Activated CD4-positive, alpha-beta T cell treated with anti-CD3 and anti-CD28 coated beads, Interleukin-2, amount 50 U/mL, for 24 hours (primary cell): ENCODE measurements around the gene SORBS2.
A peak's percentile ranks its signal among the peaks of the same experiment; 100 is the strongest.

ENCODE experiments used
- DNase-seq, 2 donors: peaks; one replicate each; pipeline ENCODE4 v3.0.0-alpha.2; 2020; ENCODE audit warnings: low read depth in 1 of 2, low spot score in 1 of 2

Gene SORBS2

DNA sequence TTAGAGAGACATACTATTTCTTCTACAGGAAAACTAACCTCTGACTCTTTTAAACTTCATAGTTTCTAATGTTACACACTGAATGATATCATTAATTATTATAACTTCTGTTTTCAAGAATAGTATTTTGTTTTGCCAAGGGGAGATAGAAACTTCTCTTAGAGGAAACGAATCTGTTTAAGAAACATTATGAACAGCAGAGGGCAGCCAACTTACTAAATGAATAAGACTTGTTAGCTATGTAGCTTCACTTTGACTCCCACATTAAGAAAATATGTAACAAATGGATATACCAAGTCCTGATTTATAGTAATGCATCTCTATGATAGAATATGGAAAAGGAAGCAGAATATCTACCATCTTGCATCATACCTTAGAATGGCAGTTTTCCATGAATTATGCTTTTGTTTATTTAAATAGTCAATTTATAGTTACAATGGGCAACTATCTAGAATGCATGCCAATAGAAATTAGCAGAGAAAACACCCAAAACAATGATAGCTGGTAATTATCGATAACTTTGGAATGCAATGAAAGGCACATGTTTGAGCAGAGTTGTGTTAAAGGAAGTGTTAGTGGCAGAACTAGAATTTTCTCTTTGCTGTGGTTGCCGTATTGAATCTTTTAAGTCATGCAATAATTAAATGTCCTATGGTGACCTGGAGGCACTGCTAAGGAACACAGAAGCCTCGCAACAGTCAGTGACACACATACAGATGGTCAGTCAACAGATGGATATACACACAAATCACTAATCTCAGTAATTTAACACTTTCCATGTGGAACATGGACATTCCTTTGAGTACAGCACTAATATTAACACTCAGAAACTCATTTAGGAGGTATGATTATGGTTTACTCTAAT, 171.0 kb downstream of the SORBS2 start:
- no peak for DNase-seq

DNA sequence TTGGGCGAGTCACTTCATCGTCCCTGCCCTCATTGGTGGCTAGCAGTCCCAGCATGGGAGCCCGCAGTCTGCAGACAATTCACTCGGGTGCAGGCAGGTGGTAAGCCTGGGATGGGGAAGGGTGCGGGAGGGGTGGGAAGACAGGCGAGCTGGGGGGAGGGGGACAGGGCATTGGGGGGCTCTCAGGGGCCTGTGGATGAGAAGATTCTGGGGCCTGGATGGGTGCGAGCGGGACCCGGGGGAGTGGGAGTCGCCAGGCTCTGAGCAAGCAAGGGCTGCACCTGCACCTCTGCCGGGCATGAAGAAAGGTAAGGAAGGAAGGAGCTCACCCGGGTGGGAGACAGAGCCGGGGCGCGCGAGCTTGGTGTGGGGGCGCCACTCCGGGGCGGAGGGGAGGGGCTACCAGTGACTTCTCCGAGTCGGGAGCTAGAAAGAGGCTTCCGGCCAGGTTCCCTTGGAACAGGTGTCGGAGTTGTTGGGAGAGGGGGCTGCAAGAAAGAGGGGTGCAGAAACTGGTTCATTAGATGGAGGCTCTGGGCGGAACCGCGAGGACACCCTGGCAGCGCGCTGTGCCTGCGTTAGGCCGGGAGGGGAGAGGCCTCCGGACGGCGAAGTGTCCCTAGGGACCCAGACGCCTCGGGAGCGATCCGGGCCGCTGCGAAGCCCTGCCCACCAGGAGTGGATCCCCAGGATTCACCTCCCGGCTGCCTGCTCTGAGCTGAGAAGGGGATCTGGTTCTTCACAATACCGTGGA, 173.3 kb downstream of the SORBS2 start:
- no peak for DNase-seq

DNA sequence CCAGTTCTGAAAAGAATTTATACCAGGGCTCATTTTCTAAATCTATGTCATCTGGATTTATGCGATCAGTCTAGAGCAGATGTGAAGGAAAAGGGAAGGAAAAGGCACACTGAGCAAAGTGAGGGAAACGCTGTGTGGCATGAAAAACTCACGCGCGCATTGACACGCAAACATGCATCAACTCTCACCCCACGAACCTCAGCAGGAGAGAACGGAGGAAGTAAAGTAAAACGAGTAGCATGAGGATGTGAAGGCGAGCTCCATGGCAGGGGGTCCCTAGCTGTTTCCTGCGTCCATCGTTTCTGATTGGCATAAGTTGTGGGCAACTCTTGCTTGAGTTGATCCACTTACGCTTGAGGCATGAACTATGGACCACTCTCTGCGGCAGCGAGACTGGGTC, 173.9 kb downstream of the SORBS2 start:
- DNase-seq, result no peak

DNA sequence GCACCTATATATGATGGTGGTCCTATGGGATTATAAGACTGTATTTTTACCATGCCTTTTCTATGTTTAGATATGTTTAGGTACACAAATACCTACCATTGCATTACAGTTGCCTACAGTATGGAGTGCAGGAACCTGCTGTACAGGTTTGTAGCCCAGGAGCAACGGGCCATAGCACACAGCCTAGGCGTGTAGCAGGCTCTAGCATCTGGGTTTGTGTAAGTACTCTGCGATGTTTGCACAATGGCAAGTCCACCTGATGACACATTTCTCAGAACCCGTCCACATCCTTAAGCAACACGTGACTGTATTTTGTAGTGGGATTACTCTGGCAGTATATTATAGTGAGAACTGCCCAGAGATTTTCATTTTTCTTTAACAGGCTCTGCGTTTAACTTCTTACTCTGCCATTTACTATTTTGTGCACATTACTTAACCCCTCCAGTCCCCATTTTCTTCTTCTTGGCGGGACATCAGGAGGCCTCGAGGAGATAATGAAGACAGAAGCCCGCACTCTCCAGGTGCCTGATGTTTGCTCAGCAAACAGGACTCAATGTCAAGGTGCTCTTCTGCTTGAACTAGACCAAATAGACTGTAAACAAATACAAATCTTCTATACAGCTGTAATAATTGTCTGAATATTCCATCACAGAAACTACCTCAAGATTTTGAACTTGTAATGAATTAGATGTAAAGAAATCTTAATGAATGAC, 174.7 kb downstream of the SORBS2 start:
- no peak for DNase-seq

DNA sequence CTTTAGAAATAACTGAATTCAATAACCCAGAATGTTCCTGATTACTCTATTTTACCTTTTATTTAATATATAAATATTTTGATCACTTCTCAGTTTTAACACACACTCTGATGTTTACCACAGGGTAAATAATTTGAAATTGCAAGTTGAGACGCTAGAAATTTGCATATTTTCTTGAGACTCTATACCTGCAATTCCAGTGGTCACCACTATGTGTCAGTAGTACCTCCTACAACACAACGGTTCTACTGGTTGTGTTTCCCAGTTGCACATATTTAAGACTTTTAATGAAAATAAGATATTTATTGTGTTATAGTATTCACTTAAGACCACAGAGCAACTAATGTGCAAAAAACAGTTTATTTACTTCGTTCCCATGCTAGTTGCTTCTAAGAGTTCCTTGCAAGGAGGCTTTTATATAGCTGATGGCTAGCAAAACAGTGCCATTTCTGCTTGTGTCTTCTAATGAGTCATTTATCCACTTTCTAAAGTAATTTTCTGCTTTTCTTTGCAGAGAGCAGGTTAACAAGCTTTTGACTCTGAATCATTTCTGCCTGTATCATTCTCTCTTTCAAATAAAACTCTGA, 177.8 kb downstream of the SORBS2 start:
- DNase-seq, result no peak

DNA sequence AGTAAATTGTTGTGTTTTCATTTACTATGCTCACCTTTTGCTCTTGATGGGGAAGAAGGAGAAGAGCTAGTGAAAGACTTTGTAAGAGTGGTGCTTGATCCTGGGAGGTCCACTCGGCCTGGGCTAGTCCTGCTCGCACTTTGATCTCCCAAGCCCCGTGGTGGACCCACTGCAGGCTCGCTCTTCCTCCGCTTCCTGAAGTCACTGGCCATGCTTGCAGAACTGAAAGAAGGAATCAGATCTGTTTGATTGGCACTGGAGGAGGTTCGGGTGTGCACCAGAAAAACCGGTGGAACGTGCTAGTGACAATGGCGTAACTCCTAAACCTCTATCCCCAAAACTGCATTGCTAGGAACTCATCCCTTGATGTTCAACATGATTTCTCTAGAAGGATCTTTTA, 185.2 kb downstream of the SORBS2 start:
- DNase-seq, result no peak

DNA sequence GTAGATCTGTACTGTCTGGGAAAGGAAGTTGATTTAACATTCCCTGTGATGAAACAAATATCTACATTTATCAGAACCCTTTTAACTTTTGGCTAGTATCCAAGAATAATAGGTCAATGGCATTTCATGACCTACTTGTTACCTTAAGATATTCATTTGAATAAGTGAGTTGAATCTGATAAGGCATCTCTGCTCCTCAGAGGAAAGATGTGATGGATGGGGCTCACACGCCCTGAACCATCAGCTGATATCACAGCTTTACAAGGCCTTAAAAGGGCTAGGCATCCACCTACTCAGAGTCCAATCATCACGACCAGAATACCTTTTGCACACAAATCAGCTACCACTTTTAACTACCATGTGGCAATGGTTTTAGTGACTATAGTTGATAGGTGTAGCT, 186.5 kb downstream of the SORBS2 start:
- DNase-seq, result no peak

DNA sequence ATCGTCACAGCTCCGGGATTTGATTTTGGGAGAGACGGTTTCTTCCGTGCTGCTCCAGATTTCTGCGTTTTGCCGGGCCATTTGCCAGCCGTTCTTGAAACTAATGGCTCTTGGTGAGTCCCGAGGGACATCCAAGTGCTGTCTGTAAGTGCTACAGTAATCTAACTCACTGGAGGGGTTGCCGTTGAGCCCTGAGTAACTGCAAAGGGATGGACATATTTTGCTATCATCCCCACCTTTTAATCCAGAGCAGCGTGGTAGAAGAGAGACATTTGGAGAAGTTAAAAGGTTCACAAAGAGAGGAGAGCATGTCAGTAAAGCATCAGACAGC, 187.8 kb downstream of the SORBS2 start:
- DNase-seq, result no peak

DNA sequence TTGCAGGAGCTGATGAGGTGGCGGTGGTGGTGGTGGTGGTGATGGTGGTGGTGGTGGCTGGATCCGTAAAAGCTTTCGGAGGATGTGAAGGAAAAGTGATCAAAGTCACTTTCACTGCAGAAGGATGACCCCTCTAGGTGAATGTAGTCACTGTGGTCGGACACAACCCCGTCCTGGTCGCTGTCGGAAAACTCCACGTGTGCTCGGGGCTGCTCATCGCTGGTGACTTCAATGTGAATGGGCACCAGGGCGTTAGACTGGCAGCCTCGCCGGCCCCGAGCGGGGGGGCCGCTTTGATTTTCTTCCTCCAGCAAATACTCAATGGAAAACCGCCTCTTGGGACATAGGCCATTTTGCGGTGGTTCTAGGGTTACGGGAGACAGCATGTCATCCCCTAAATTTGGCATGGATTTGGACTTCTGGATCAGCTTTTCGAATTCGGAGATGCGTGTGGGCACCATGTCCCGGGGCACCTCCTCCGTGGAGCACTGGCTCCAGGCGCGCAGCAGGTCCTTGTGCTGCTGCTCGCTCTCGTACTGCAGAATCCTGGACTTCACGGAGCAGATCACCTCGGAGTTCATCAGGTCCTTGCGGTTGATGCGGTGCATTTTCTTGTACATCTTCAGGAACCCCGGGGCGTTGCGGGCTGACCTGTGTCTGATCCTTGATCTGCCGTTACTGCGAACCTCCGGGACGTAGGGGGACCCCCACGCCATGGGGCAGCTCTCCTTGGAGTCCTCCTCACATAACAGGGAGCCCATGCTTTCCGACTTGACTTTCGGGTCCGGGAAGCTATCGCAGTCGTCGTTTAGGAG, 188.3 kb downstream of the SORBS2 start:
- DNase-seq, result no peak

DNA sequence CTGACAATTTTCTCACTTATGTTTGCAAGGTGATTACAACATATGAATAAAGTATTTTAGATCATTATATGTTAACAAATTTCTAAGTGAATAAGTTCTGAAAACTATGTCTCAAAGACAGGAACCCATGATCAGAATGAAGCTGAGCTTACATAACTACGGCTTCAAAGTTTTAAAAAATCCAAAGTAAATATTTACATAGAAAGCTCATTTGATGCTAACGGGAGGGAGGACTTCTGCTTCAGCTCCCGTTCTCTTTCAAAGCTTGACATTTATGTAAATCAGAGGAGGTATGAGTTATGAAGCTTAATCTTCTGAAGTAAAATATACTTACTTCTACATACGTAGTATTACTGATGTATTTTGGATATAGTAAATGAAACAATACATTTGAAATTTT, 203.8 kb downstream of the SORBS2 start:
- no peak for DNase-seq

DNA sequence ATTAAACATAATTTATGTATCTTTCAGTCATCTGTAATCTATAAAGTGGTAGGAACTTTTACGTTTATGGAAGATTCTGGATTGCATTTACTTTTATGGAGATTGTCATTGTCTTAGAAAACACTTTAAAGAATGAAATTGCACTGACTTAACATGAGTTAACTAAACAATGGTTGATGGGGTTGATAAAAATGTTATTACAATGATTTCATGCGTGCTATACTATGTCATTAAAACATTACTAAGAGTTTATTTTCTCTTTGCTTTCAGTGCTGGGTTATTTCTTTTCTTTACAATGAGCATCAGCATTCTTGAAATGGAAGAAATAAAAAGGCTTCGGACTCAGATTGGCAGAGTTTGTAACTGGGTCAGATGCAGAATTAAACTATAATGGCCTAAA, 209.6 kb downstream of the SORBS2 start:
- no peak for DNase-seq

DNA sequence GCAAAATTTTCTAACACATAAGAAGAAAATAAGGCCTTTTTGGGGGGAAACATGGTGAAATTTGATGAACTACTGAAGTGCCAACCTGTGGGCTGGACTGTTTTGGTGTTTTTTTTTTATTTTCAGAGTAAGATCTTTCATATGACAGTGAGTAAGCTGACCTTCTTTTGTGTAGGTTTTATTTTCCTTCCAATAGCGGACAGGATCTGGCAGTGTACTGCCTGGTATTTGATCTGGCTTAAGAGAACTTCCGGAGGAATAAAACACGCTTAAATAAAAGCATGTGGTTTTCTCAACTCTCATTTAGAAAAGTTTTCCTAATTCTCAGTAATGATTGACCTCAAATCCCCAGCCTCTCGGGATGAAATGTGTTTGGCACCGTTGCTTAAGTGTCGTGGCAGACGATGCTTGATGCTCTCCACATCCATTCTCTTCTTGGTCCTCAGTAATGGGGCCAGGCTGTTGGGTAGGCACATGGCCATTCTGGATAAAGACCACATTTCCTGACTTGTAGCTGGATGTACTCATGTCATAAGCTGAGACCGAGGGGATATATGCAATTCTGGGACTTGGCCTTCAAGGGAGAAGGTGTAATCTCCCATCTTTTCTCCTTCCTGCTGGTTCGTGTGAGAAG, 211.1 kb downstream of the SORBS2 start:
- no peak for DNase-seq

DNA sequence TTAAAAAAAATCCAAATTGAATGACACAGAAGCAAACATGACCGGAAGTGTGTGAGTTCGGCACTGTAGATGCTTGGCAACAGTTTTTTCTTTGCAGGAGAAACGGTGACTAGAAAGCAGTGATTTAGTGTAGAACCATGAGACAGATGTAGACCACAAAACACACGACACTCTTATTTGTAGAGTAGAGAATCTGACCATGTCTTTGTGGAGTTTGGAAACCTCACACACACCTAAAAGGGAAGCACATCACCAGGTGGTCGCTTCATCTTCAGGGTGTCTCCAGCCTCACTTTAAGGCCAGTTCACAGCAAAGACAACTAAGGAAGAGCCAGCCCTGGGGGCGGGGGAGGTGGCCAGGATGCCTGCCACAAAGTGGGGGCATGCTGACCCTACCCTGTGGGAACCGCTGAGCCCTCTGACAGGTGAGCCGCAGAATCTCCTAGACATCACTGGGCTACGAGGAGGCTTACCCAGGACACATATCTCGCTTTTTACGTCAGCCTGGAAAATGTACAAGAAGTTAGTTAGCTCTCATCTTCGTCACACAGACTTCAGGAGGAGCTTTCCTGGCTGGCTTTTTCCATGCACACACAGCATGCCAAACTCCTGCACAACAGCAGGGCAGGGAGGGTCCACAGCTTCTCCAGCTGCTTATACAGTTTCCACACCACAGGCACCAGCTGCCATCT, 212.3 kb downstream of the SORBS2 start:
- no peak for DNase-seq

DNA sequence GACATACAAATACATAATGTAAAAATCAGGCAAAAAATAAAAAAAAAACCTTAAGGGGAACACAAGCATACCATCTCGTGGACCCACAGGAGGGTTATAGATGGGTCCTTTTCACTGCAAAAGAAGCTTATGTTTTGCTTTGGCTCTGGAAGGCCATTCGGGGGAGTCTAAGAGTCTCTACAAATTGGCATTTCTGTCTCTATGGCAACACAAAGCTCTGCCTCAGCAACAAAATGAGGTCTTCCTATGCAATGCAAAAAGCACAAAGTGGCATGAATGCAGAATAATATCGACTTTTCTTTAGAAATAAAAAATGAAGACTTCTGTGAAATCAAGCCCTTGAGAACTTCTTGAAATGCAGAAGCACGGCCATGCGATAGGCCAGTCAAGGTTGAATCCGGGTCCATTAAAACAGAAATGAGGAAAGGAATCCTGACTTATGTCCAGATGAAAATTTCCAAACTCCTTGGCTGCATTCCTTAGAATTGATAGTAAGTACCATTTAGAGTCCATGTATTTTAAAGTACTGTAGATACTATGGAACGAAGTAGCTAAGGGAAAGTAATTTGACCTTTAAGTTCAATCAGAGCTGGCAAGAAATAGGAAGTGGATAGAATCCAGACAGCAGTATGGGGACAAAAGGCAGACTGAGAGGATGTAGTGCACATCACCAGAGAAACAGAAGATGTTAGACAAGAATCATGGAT, 213.0 kb downstream of the SORBS2 start:
- DNase-seq, result no peak

DNA sequence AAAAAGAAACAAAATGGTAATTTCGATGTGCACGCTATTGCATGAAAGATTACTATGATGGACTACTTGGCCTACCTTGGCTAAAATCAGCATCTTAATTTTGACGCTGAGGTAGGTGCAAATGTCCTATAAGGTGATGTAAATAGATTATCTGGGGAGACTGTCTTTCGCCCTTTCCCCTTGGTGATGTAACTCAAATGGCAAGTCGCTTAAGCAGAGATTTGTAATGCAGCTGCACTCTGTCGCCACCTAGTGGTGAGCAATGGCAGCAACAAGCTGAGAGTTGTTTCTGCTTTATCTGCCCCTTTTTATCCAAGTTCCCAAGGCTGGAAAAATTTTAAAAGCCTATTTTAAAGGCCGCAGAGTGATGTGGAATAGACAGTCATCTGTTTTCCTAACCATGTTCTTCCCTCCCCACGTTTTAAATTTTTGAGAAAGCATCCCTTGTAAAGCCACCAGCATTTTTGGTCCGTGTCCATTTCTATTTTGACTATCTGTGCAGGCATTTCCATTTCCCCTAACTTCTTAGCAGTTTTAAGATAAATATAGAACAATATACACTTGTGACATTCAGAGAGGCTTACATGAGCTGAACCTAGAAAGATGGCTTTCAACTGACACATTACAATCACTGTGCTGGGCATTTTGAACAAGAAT, 214.3 kb downstream of the SORBS2 start:
- DNase-seq, result peak; percentile 35 to 62

DNA sequence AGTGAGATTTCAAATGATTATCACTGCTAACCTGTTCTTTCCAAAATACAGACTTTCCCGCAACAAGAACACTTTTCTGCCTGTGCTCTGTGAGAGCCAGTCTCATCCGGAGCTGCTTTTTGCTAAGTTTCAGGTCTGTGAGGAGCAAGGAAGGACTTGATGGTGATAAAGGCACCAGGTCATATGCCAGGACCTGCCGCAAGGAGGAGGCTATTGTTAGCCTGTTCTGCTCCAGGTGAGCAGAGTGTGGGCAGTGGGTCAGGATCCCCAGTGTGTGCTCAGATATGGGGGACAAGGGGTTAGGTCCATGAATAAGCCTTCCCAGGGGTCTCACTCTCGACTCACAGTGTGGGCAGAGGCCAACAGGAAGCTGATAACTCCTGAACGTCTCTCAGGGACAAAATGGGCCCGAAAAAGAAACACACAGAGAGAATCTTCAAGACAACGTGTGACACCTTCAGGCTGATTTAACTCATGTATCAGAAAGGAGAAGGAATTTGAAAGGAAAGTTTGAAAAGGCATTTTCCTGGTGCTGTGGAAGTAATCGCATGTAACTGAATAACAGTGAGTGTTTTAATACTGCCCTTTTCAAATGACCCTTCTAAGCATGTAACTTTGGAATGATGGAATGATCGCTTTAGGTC, 219.0 kb downstream of the SORBS2 start:
- DNase-seq, result no peak

DNA sequence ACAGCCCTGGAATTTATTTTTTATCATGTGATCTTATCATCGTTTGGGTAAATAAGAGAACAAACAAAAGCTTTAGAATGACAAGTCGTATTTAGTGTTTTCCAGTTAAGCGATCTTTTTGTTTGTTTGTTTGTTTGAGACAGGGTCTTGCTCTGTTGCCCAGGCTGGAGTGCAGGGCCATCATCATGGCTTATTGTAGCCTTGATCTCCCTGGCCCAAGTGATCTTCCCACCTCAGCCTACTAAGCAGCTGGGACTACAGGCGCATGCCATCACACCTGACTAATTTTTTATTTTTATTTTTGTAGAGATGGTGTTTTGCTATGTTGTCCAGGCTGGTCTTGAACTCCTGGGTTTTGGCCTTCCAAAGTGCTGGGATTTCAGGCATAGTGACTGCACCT, 219.6 kb downstream of the SORBS2 start:
- no peak for DNase-seq

DNA sequence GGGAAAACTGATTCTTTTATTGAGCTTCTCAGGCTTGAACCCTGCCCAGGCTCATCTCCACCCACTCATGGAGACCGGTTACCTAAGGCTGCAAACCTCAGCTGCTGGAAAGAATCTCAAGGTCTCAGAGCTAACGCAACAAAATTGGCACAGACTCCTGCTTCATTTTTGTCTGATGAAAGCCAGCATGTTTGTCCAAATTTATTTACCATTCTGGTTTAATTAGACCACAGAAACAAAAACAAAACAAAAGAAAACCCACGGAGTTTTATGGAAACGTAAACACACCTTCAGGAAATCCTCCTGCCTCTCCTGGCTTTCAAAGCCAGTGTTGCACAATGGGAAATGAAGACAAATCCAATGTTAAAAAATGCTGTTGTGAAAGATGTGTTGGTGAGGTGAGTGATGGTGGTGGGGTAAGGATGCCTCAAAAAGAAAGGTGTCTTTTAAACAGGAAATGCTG, 220.3 kb downstream of the SORBS2 start:
- no peak for DNase-seq
